Neural cell (in vitro differentiated cells): Measurements from ENCODE around the gene GALNT16. TPM values are rescaled to one million over a fixed set of nuclear protein-coding genes. Genes with fewer than 3 reads are reported as not detected.

Experiments used
- H2AFZ ChIP-seq: fragments of 200-600, 300-800 bp; sonication (generic), shearing (Covaris generic); 2 replicates; pipeline ENCODE4 v1.6.0; 2014; ENCODE audit warnings: low read depth, mild to moderate bottlenecking, antibody characterized with exemption, low read length, moderate library complexity
- H3F3A ChIP-seq: fragments of 200-600 bp; shearing (Covaris generic); 2 replicates; pipeline ENCODE4 v1.6.1; 2016; ENCODE audit warnings: mild to moderate bottlenecking, moderate library complexity, mixed read lengths, antibody characterized with exemption, low read length; ENCODE audit not compliant: insufficient read depth, poor library complexity, severe bottlenecking
- H3K27ac ChIP-seq: fragments of 200-600, 300-800 bp; sonication (generic), shearing (Covaris generic); 2 replicates; pipeline ENCODE4 v1.5.1; 2014; ENCODE audit warnings: mild to moderate bottlenecking, low read length, moderate library complexity
- H3K27me3 ChIP-seq: fragments of 300-800, 200-600 bp; sonication (generic), shearing (Covaris generic); 2 replicates; pipeline ENCODE4 v1.6.0; 2014; ENCODE audit warnings: mild to moderate bottlenecking, low read depth, low read length, moderate library complexity; ENCODE audit not compliant: insufficient read depth
- H3K36me3 ChIP-seq: fragments of 300-800, 200-600 bp; sonication (generic), shearing (Covaris generic); 2 replicates; pipeline ENCODE4 v1.5.1; 2014; ENCODE audit warnings: mild to moderate bottlenecking, antibody characterized with exemption, low read length, moderate library complexity; ENCODE audit not compliant: insufficient read depth
- H3K4me2 ChIP-seq: fragments of 300-800, 200-600 bp; sonication (generic), shearing (Covaris generic); 2 replicates; pipeline ENCODE4 v1.6.0; 2014; ENCODE audit warnings: mild to moderate bottlenecking, low read length
- H3K4me3 ChIP-seq: fragments of 300-800, 200-600 bp; sonication (generic), shearing (Covaris generic); 2 replicates; pipeline ENCODE4 v1.5.1; 2014; ENCODE audit warnings: mild to moderate bottlenecking, low read length, moderate library complexity
- H3K79me2 ChIP-seq: fragments of 200-600 bp; shearing (Covaris generic); replicated peaks from 2 replicates; pipeline ENCODE4 v1.6.0; 2014; ENCODE audit warnings: mild to moderate bottlenecking, low read length, moderate library complexity; ENCODE audit not compliant: insufficient read depth
- H3K9ac ChIP-seq: fragments of 300-800, 200-600 bp; sonication (generic), shearing (Covaris generic); 2 replicates; pipeline ENCODE4 v1.6.1; 2016; ENCODE audit warnings: mild to moderate bottlenecking, low read length, mixed read lengths
- H3K9me2 ChIP-seq: fragments of 200-600 bp; shearing (Covaris generic); 2 replicates; pipeline ENCODE4 v1.6.1; 2016; ENCODE audit warnings: mild to moderate bottlenecking, low read length, mixed read lengths; ENCODE audit not compliant: insufficient read depth
- H3K9me3 ChIP-seq: fragments of 200-600, 300-800 bp; sonication (generic), shearing (Covaris generic); 2 replicates; pipeline ENCODE4 v1.6.1; 2016; ENCODE audit warnings: mild to moderate bottlenecking, mixed run types, low read length, moderate library complexity, mixed read lengths
- H4K20me1 ChIP-seq: fragments of 200-600 bp; shearing (Covaris generic); 2 replicates; pipeline ENCODE4 v1.6.1; 2016; ENCODE audit warnings: mild to moderate bottlenecking, mixed run types; ENCODE audit not compliant: insufficient read depth
- EP300 ChIP-seq: fragments of 450-650 bp; conservative IDR thresholded peaks from 2 replicates; pipeline ENCODE4 v1.6.1; 2014; ENCODE audit warnings: antibody characterized with exemption, mild to moderate bottlenecking, moderate library complexity; ENCODE audit not compliant: poor library complexity, severe bottlenecking
- EZH2 ChIP-seq: fragments of 200-600, 300-800 bp; shearing (Covaris generic), sonication (generic); IDR thresholded peaks from 2 replicates; pipeline ENCODE4 v1.6.1; 2014; ENCODE audit warnings: antibody characterized with exemption, low read length, borderline replicate concordance, mild to moderate bottlenecking; ENCODE audit not compliant: insufficient read depth, poor library complexity, severe bottlenecking
- MXI1 ChIP-seq: fragments of 450-650 bp; conservative IDR thresholded peaks from 2 replicates; pipeline ENCODE4 v1.6.1; 2014; ENCODE audit warnings: antibody characterized with exemption, mild to moderate bottlenecking; ENCODE audit not compliant: poor library complexity, severe bottlenecking
- POLR2AphosphoS5 ChIP-seq: IDR thresholded peaks from 2 replicates; pipeline ENCODE4 v1.6.1; 2012
- RAD21 ChIP-seq: fragments of 450-650 bp; conservative IDR thresholded peaks from 2 replicates; pipeline ENCODE4 v1.6.1; 2014; ENCODE audit warnings: antibody characterized with exemption, mild to moderate bottlenecking, moderate library complexity
- SMC3 ChIP-seq: fragments of 450-650 bp; conservative IDR thresholded peaks from 2 replicates; pipeline ENCODE4 v1.6.1; 2014; ENCODE audit warnings: antibody characterized with exemption, mild to moderate bottlenecking, moderate library complexity; ENCODE audit not compliant: poor library complexity
- TAF1 ChIP-seq: IDR thresholded peaks from 2 replicates; pipeline ENCODE4 v1.6.1; 2012; ENCODE audit warnings: low read depth
- polyA plus RNA-seq: library from polyadenylated mRNA; depleted of rRNA; stranded (reverse); fragments of >200 nt; gene quantifications from 2 replicates; pipeline ENCODE4 v1.2.3, GENCODE V29; 2014
- TF ChIP-seq, protein P1 (sequence below): IDR thresholded peaks from 2 replicates; pipeline ENCODE4 v1.6.1; 2012; ENCODE audit warnings: borderline replicate concordance
- TF ChIP-seq, protein P2 (sequence below): fragments of 450-650 bp; IDR thresholded peaks from 2 replicates; pipeline ENCODE4 v1.5.1; 2014; ENCODE audit warnings: antibody characterized with exemption, mild to moderate bottlenecking, moderate library complexity; ENCODE audit not compliant: poor library complexity, severe bottlenecking

GALNT16 gene
- polyA plus RNA-seq, 1 donor from 2014 or later, result 23.8 TPM

DNA sequence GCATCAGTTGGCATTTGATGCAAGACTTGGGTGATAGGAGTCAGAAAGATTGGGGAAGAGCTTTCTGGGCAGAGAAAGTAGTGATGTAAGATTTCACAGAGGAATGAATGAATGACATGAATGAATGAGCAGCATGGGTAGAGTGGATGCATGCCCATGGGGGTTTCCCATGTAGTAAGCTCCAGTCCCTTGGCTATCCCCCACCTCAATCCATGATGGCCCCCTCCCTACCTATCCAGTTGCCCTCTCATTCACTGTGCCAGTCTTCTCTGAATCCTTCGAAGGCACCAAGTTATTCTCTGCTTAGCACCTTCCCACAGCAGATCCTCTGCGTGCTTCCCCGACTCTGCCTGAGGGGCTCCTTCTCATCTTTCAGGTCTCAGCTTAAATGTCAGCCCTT is 106.1 kb downstream of the GALNT16 start:
- H3K9me3 ChIP-seq, result no peaks in the 10 kb centered on the region
- TF ChIP-seq, protein P1, sequence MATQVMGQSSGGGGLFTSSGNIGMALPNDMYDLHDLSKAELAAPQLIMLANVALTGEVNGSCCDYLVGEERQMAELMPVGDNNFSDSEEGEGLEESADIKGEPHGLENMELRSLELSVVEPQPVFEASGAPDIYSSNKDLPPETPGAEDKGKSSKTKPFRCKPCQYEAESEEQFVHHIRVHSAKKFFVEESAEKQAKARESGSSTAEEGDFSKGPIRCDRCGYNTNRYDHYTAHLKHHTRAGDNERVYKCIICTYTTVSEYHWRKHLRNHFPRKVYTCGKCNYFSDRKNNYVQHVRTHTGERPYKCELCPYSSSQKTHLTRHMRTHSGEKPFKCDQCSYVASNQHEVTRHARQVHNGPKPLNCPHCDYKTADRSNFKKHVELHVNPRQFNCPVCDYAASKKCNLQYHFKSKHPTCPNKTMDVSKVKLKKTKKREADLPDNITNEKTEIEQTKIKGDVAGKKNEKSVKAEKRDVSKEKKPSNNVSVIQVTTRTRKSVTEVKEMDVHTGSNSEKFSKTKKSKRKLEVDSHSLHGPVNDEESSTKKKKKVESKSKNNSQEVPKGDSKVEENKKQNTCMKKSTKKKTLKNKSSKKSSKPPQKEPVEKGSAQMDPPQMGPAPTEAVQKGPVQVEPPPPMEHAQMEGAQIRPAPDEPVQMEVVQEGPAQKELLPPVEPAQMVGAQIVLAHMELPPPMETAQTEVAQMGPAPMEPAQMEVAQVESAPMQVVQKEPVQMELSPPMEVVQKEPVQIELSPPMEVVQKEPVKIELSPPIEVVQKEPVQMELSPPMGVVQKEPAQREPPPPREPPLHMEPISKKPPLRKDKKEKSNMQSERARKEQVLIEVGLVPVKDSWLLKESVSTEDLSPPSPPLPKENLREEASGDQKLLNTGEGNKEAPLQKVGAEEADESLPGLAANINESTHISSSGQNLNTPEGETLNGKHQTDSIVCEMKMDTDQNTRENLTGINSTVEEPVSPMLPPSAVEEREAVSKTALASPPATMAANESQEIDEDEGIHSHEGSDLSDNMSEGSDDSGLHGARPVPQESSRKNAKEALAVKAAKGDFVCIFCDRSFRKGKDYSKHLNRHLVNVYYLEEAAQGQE, result no peak
- TF ChIP-seq RAD21 (no peak), EZH2 (no peak), MXI1 (no peak), SMC3 (no peak), TAF1 (no peak)
- TF ChIP-seq, protein P2, sequence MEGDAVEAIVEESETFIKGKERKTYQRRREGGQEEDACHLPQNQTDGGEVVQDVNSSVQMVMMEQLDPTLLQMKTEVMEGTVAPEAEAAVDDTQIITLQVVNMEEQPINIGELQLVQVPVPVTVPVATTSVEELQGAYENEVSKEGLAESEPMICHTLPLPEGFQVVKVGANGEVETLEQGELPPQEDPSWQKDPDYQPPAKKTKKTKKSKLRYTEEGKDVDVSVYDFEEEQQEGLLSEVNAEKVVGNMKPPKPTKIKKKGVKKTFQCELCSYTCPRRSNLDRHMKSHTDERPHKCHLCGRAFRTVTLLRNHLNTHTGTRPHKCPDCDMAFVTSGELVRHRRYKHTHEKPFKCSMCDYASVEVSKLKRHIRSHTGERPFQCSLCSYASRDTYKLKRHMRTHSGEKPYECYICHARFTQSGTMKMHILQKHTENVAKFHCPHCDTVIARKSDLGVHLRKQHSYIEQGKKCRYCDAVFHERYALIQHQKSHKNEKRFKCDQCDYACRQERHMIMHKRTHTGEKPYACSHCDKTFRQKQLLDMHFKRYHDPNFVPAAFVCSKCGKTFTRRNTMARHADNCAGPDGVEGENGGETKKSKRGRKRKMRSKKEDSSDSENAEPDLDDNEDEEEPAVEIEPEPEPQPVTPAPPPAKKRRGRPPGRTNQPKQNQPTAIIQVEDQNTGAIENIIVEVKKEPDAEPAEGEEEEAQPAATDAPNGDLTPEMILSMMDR, result no peak
- no peaks in the 10 kb centered on the region for H3F3A ChIP-seq
- H3K9me2 ChIP-seq, result no peaks in the 10 kb centered on the region
- no peaks in the 10 kb centered on the region for H3K27me3 ChIP-seq
- H3K27ac ChIP-seq, result no peak overlapping the region
- H3K4me2 ChIP-seq, result no peak overlapping the region
- H3K79me2 ChIP-seq, result no peaks in the 10 kb centered on the region
- H3K4me3 ChIP-seq, result no peak overlapping the region
- no peak overlapping the region for H3K9ac ChIP-seq
- no peak overlapping the region for H2AFZ ChIP-seq
- H4K20me1 ChIP-seq, result no peaks in the 10 kb centered on the region
- no peaks in the 10 kb centered on the region for H3K36me3 ChIP-seq

DNA sequence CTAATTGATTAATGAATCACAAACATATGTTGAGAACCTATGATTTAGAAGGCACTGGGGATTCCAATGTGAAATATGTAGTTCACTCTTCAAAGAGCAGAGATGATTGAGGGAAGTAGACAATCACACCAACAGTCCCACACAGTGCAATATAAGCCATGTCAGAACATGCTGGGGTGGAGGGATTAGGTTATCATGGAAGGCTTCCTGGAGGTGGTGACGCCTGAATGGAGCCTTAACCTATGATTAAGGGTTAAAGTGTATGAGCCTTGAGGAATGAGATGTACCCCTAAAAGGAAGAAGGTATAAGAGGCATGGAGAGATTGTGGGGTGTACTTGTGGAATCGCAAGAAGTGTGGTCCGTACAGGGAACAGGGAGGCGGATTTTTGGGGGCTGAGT is 106.8 kb downstream of the GALNT16 start:
- no peaks in the 10 kb centered on the region for H3K36me3 ChIP-seq
- H3K4me2 ChIP-seq, result no peak overlapping the region
- no peaks in the 10 kb centered on the region for H3K79me2 ChIP-seq
- no peaks in the 10 kb centered on the region for H3K27me3 ChIP-seq
- no peak overlapping the region for H3K9ac ChIP-seq
- H3K9me3 ChIP-seq, result no peaks in the 10 kb centered on the region
- no peaks in the 10 kb centered on the region for H3F3A ChIP-seq
- no peak overlapping the region for H3K27ac ChIP-seq
- H3K4me3 ChIP-seq, result no peak overlapping the region
- H2AFZ ChIP-seq, result no peak overlapping the region
- TF ChIP-seq MXI1 (no peak), SMC3 (no peak), EZH2 (no peak), EP300 (no peak), TAF1 (no peak), POLR2AphosphoS5 (no peak), RAD21 (no peak)
- TF ChIP-seq, protein P1, result no peak
- TF ChIP-seq, protein P2, result no peak
- no peaks in the 10 kb centered on the region for H4K20me1 ChIP-seq
- H3K9me2 ChIP-seq, result no peaks in the 10 kb centered on the region
